HG03135 (cell line): ENCODE results near the gene MYO15A.

Experiments used
- ATAC-seq: cut with Tn5 transposase; IDR thresholded peaks from one replicate; pipeline ENCODE4 v1.9.1; 2021; ENCODE audit warnings: mild to moderate bottlenecking, moderate library complexity; ENCODE audit not compliant: unreplicated experiment

MYO15A gene

GRCh38 chr17:18100616-18101015 lies 7.9 kb upstream of the MYO15A start:
- no peak for ATAC-seq

- no peak for ATAC-seq
These were observed 6.7 kb upstream of the MYO15A start for GRCh38 chr17:18101828-18102227.

- ATAC-seq = no peak
These were observed 5.9 kb upstream of the MYO15A start for GRCh38 chr17:18102640-18103039.

GRCh38 chr17:18105027-18105426 lies 3.5 kb upstream of the MYO15A start:
- ATAC-seq = no peak

- ATAC-seq = no peak
These were observed 3.0 kb upstream of the MYO15A start for GRCh38 chr17:18105595-18105994.

GRCh38 chr17:18106211-18106610 lies 2.3 kb upstream of the MYO15A start:
- ATAC-seq = no peak

- ATAC-seq = no peak
These were observed 1.3 kb upstream of the MYO15A start for GRCh38 chr17:18107061-18107790.

GRCh38 chr17:18107971-18108370 lies 585 bp upstream of the MYO15A start:
- ATAC-seq = no peak

- ATAC-seq = no peak
These were observed 1.5 kb downstream of the MYO15A start for GRCh38 chr17:18109935-18110485.

- ATAC-seq = no peak
These were observed 2.1 kb downstream of the MYO15A start for GRCh38 chr17:18110636-18111145.

- ATAC-seq = no peak
These were observed 2.9 kb downstream of the MYO15A start for GRCh38 chr17:18111330-18111971.

- ATAC-seq = no peak
These were observed 7.0 kb downstream of the MYO15A start for GRCh38 chr17:18115517-18115916.

- ATAC-seq = no peak
These were observed 7.5 kb downstream of the MYO15A start for GRCh38 chr17:18116078-18116477.

GRCh38 chr17:18117533-18117932 lies 9.0 kb downstream of the MYO15A start:
- no peak for ATAC-seq

GRCh38 chr17:18117982-18118975 lies 9.7 kb downstream of the MYO15A start:
- no peak for ATAC-seq

GRCh38 chr17:18119166-18119745 lies 10.7 kb downstream of the MYO15A start:
- ATAC-seq = no peak

- no peak for ATAC-seq
These were observed 11.4 kb downstream of the MYO15A start for GRCh38 chr17:18119938-18120337.

GRCh38 chr17:18120461-18121017 lies 12.0 kb downstream of the MYO15A start:
- no peak for ATAC-seq

- no peak for ATAC-seq
These were observed 12.8 kb downstream of the MYO15A start for GRCh38 chr17:18121144-18121910.
